Activated CD4-positive, alpha-beta memory T cell treated with anti-CD3 and anti-CD28 coated beads, Interleukin-2, amount 10 ng/mL, durations not matched to agents 7 days and 5 days (primary cell): ENCODE data around the gene ATP8B4. TPM values are rescaled to one million over a fixed set of nuclear protein-coding genes. Genes with fewer than 3 reads are reported as not detected.

ENCODE experiments used
- CTCF ChIA-PET: fragments of 350-600 bp; sonication (Branson Sonifier 250); formaldehyde crosslinking; loops from one replicate; lab custom pipeline; 2021; ENCODE audit warnings: antibody characterized with exemption, inconsistent platforms; lab: Charles Lee
- POLR2A ChIA-PET: fragments of 350-600 bp; sonication (Branson Sonifier 250); formaldehyde crosslinking; loops from one replicate; lab custom pipeline; 2021; ENCODE audit warnings: antibody characterized with exemption; lab: Charles Lee
- DNase-seq: peaks from one replicate; pipeline ENCODE4 v3.0.0-alpha.2; 2020
- H3K27ac Mint-ChIP-seq: one replicate; pipeline ENCODE4 v1.8.0; 2021; ENCODE audit warnings: mild to moderate bottlenecking, mixed read lengths
- H3K27me3 Mint-ChIP-seq: one replicate; pipeline ENCODE4 v1.8.0; 2021; ENCODE audit warnings: mixed read lengths
- H3K36me3 Mint-ChIP-seq: one replicate; pipeline ENCODE4 v1.8.0; 2021; ENCODE audit warnings: low read depth, mixed read lengths
- H3K4me1 Mint-ChIP-seq: one replicate; pipeline ENCODE4 v1.8.0; 2021; ENCODE audit warnings: mixed read lengths
- H3K4me3 Mint-ChIP-seq: one replicate; pipeline ENCODE4 v1.8.0; 2021; ENCODE audit warnings: mild to moderate bottlenecking, mixed read lengths
- H3K9me3 Mint-ChIP-seq: one replicate; pipeline ENCODE4 v1.8.0; 2021; ENCODE audit warnings: mixed read lengths
- total RNA-seq, 2 experiments: library from RNA; stranded (reverse); gene quantifications; one replicate each; pipeline ENCODE4 v1.2.3, GENCODE V29; 2021

Gene ATP8B4
- total RNA-seq, 2 experiments from 2014 or later: 19.9 to 20.7 TPM

GRCh38 chr15:49826640-49827234 is 292.3 kb downstream of the ATP8B4 start:
- Mint-ChIP-seq H3K4me1 (no peaks in the 10 kb centered on the region), H3K9me3 (no peaks in the 10 kb centered on the region), H3K36me3 (peaks cover 3% of the 10 kb centered on the region), H3K27ac (no peak overlapping the region), H3K27me3 (peaks cover 2% of the 10 kb centered on the region), H3K4me3 (no peak overlapping the region)
- ChIA-PET CTCF (interaction anchor here (0.6 kb wide), 1 partner anchor 592 kb away, joined by 3 read pairs; no protein-coding TSS in a partner anchor), POLR2A (no interaction called here)
- no peak for DNase-seq

- no peak for DNase-seq
- ChIA-PET POLR2A (no interaction called here), CTCF (no interaction called here)
- no peaks in the 10 kb centered on the region for H3K9me3 Mint-ChIP-seq
- H3K27ac Mint-ChIP-seq: no peak overlapping the region
- peaks cover 3% of the 10 kb centered on the region for H3K36me3 Mint-ChIP-seq
- no peak overlapping the region for H3K4me3 Mint-ChIP-seq
- H3K27me3 Mint-ChIP-seq: peaks cover 2% of the 10 kb centered on the region
- H3K4me1 Mint-ChIP-seq: no peaks in the 10 kb centered on the region
Measured at GRCh38 chr15:49824775-49825099, 294.3 kb downstream of the ATP8B4 start.

- no peak overlapping the region for H3K4me3 Mint-ChIP-seq
- H3K27ac Mint-ChIP-seq: no peak overlapping the region
- CTCF ChIA-PET: no interaction called here
- DNase-seq: no peak
- H3K4me1 Mint-ChIP-seq: no peaks in the 10 kb centered on the region
- no peaks in the 10 kb centered on the region for H3K9me3 Mint-ChIP-seq
- POLR2A ChIA-PET: no interaction called here
- H3K27me3 Mint-ChIP-seq: peaks cover 2% of the 10 kb centered on the region
- H3K36me3 Mint-ChIP-seq: peaks cover 3% of the 10 kb centered on the region
Measured at GRCh38 chr15:49823987-49824774, 294.9 kb downstream of the ATP8B4 start.

GRCh38 chr15:49817100-49817499 is 301.9 kb downstream of the ATP8B4 start:
- DNase-seq: no peak
- H3K27ac Mint-ChIP-seq: no peak overlapping the region
- peaks cover 12% of the 10 kb centered on the region for H3K4me1 Mint-ChIP-seq
- H3K36me3 Mint-ChIP-seq: no peaks in the 10 kb centered on the region
- CTCF ChIA-PET: no interaction called here
- no peaks in the 10 kb centered on the region for H3K9me3 Mint-ChIP-seq
- H3K27me3 Mint-ChIP-seq: peaks cover 4% of the 10 kb centered on the region
- POLR2A ChIA-PET: no interaction called here
- H3K4me3 Mint-ChIP-seq: no peak overlapping the region

GRCh38 chr15:49815950-49816349 is 303.1 kb downstream of the ATP8B4 start:
- DNase-seq: no peak
- Mint-ChIP-seq H3K27me3 (peaks cover 4% of the 10 kb centered on the region), H3K9me3 (no peaks in the 10 kb centered on the region), H3K36me3 (no peaks in the 10 kb centered on the region), H3K4me3 (no peak overlapping the region), H3K4me1 (peaks cover 12% of the 10 kb centered on the region), H3K27ac (no peak overlapping the region)
- POLR2A ChIA-PET: no interaction called here
- CTCF ChIA-PET: no interaction called here

- no peak overlapping the region for H3K4me3 Mint-ChIP-seq
- POLR2A ChIA-PET: no interaction called here
- CTCF ChIA-PET: no interaction called here
Measured at GRCh38 chr15:49815526-49815925, 303.5 kb downstream of the ATP8B4 start.

GRCh38 chr15:49814709-49815108 is 304.3 kb downstream of the ATP8B4 start:
- ChIA-PET CTCF (no interaction called here), POLR2A (no interaction called here)
- DNase-seq: no peak
- peaks cover 12% of the 10 kb centered on the region for H3K4me1 Mint-ChIP-seq
- H3K27ac Mint-ChIP-seq: no peak overlapping the region
- H3K9me3 Mint-ChIP-seq: no peaks in the 10 kb centered on the region
- no peak overlapping the region for H3K4me3 Mint-ChIP-seq
- H3K27me3 Mint-ChIP-seq: peaks cover 4% of the 10 kb centered on the region
- no peaks in the 10 kb centered on the region for H3K36me3 Mint-ChIP-seq

More at GRCh38 chr15:49815526-49815925, 303.5 kb downstream of the ATP8B4 start:
- H3K27ac Mint-ChIP-seq: no peak overlapping the region
- no peaks in the 10 kb centered on the region for H3K36me3 Mint-ChIP-seq
- no peaks in the 10 kb centered on the region for H3K9me3 Mint-ChIP-seq
- H3K27me3 Mint-ChIP-seq: peaks cover 4% of the 10 kb centered on the region
- DNase-seq: no peak
- H3K4me1 Mint-ChIP-seq: peaks cover 12% of the 10 kb centered on the region

GRCh38 chr15:49813625-49814024 is 305.4 kb downstream of the ATP8B4 start:
- CTCF ChIA-PET: no interaction called here
- Mint-ChIP-seq H3K36me3 (no peaks in the 10 kb centered on the region), H3K27ac (no peak overlapping the region), H3K27me3 (peaks cover 4% of the 10 kb centered on the region), H3K4me3 (no peak overlapping the region), H3K9me3 (no peaks in the 10 kb centered on the region), H3K4me1 (peaks cover 12% of the 10 kb centered on the region)
- no peak for DNase-seq
- POLR2A ChIA-PET: no interaction called here

- Mint-ChIP-seq H3K4me1 (peaks cover 7% of the 10 kb centered on the region), H3K27me3 (peaks cover 9% of the 10 kb centered on the region), H3K9me3 (no peaks in the 10 kb centered on the region), H3K36me3 (no peaks in the 10 kb centered on the region), H3K27ac (no peak overlapping the region), H3K4me3 (no peak overlapping the region)
- no peak for DNase-seq
- POLR2A ChIA-PET: no interaction called here
- CTCF ChIA-PET: no interaction called here
Measured at GRCh38 chr15:49810720-49811119, 308.3 kb downstream of the ATP8B4 start.

- Mint-ChIP-seq H3K27me3 (peaks cover 9% of the 10 kb centered on the region), H3K4me3 (no peak overlapping the region), H3K9me3 (peaks cover under 1% of the 10 kb centered on the region), H3K4me1 (peaks cover 2% of the 10 kb centered on the region), H3K27ac (no peak overlapping the region), H3K36me3 (no peaks in the 10 kb centered on the region)
- DNase-seq: no peak
- POLR2A ChIA-PET: no interaction called here
- CTCF ChIA-PET: no interaction called here
Measured at GRCh38 chr15:49809894-49810609, 309.0 kb downstream of the ATP8B4 start.

- H3K4me3 Mint-ChIP-seq: no peak overlapping the region
- no peaks in the 10 kb centered on the region for H3K4me1 Mint-ChIP-seq
- ChIA-PET POLR2A (no interaction called here), CTCF (no interaction called here)
- no peak for DNase-seq
- peaks cover 7% of the 10 kb centered on the region for H3K27me3 Mint-ChIP-seq
- peaks cover 7% of the 10 kb centered on the region for H3K9me3 Mint-ChIP-seq
- no peaks in the 10 kb centered on the region for H3K36me3 Mint-ChIP-seq
- no peak overlapping the region for H3K27ac Mint-ChIP-seq
Measured at GRCh38 chr15:49808341-49808740, 310.7 kb downstream of the ATP8B4 start.
